ENCODE results near the gene ADCY9. TPM values are rescaled to one million over a fixed set of nuclear protein-coding genes. Genes with fewer than 3 reads are reported as not detected.

Gene ADCY9
- total RNA-seq, 1 experiment from 2014 or later, result 9.8 TPM

GRCh38 chr16:3938843-3939624 is 177.2 kb downstream of the ADCY9 start:
- no peaks in the 10 kb centered on the region for H3K36me3 ChIP-seq (ENCODE audit: control insufficient read depth in 1 of 2, insufficient read depth in 2 of 2, low read length in 2 of 2)
- H3K27me3 ChIP-seq (ENCODE audit: insufficient read depth, low read length), result no peaks in the 10 kb centered on the region
- peaks cover 0 to 15% of the 10 kb centered on the region in 2 experiments; a peak in 2 of 4 replicates for H3K4me1 ChIP-seq (ENCODE audit: control insufficient read depth in 1 of 2, insufficient read depth in 2 of 2, low read length in 2 of 2)
- no peaks in the 10 kb centered on the region for H3K9me2 ChIP-seq (ENCODE audit: insufficient read depth)
- ChIA-PET RAD21 (ENCODE audit: low non-redundant PET in 1 of 2, low total read pairs in 2 of 2, uncharacterized antibody in 2 of 2, unreplicated experiment in 2 of 2) (no interaction called here), CTCF (interaction anchor here (0.6 to 2.5 kb wide), 12 partner anchors 8 to 323 kb away, joined by 3 to 15 read pairs (median 4); no protein-coding TSS in a partner anchor), POLR2A (interaction anchor here (1.7 kb wide), 1 partner anchor 315 kb away, joined by 3 read pairs; no protein-coding TSS in a partner anchor)
- no peaks in the 10 kb centered on the region for H3K79me2 ChIP-seq (ENCODE audit: insufficient read depth, low read length)
- peak; percentile 61 for TF ChIP-seq RAD21 (IDR thresholded peaks at IDR 0.05; ENCODE audit: low read depth)
- TF ChIP-seq TCF7L2 (IDR thresholded peaks at IDR 0.05; ENCODE audit: borderline replicate concordance, extremely low read depth, insufficient read depth, insufficient read length), result no peak
- TF ChIP-seq CTCF (IDR thresholded peaks at IDR 0.05 in 2 of 3, conservative IDR thresholded peaks at IDR 0.05 in 1 of 3; ENCODE audit: borderline replicate concordance in 1 of 3, insufficient read depth in 1 of 3, low read depth in 2 of 3, low read length in 2 of 3), result peak; percentile 77 to 95 (median 92); a peak in 5 of 6 replicates
- no peak for TF ChIP-seq ZNF274 (IDR thresholded peaks at IDR 0.05; ENCODE audit: low read depth, low read length)
- no peaks in the 10 kb centered on the region for H4K20me1 ChIP-seq (ENCODE audit: insufficient read depth)
- no peak overlapping the region for H3K27ac ChIP-seq (ENCODE audit: low read depth, low read length)
- H2AFZ ChIP-seq (ENCODE audit: low read depth, low read length, poor library complexity, severe bottlenecking), result peak overlapping the region; percentile 89
- peak overlapping the region; percentile 11; the same call in 1 of the 2 replicates for H3K9ac ChIP-seq (ENCODE audit: low read length)
- ATAC-seq (peak; percentile 96), DNase-seq (ENCODE audit: low read depth, low spot score) (no peak)
- BruUV-seq (replicated peaks), result no TSS peak
- no peaks in the 10 kb centered on the region for H3K9me3 ChIP-seq (ENCODE audit: control insufficient read depth in 1 of 2, insufficient read depth in 1 of 2, low read depth in 1 of 2, low read length in 2 of 2)
- peak overlapping the region; percentile 77 for H3K4me2 ChIP-seq (ENCODE audit: low read length)
- intact Hi-C loops (cut with micrococcal nuclease), result no loop called here
- H3K4me3 ChIP-seq (replicated peaks in 1 of 2; ENCODE audit: low read depth in 1 of 2, low read length in 2 of 2), result peak overlapping the region; percentile 17 to 46

All from HCT116 (cell line).